ENCODE measurements around the gene AOPEP.

Gene AOPEP

DNA sequence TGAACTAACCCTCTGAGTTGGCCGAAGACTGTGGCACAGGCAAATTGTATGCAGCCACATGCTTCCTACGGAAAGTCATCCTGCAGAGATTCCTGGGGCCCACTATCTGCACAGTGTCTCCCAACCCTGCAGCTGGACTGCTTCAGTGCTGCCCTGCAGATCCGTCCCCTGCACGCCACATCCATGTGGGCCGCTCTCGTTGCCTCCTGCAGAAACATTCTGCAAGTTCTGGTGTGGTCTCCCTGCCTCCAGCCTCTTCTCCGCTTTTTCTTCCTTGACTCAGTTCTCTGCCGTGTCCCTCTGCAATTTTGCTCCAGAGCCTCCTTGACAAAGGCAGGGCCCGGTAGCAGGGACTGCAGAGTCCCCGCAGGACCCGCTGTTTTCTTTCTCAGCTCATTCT lies 249.0 kb downstream of the AOPEP start:
- DNase-seq, result no peak

DNA sequence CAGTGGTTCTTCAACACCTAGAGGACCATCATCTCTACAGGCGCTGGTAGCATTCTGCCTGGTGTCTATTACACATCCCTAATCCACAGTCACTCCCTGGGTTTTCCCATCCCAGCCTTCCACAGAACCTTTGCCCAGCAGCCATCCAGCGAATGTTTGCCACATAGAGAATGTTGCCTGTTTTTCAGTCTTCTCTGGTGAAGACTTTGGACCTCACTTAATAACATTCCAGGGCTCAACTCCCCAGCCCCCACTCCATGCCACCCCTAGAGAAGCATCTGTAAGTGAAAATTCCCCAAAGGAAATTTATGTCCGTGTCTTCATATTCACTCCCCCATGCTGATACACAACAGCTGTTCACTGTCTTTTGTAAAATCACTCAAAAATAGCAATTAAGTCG lies 249.6 kb downstream of the AOPEP start:
- DNase-seq, result no peak

DNA sequence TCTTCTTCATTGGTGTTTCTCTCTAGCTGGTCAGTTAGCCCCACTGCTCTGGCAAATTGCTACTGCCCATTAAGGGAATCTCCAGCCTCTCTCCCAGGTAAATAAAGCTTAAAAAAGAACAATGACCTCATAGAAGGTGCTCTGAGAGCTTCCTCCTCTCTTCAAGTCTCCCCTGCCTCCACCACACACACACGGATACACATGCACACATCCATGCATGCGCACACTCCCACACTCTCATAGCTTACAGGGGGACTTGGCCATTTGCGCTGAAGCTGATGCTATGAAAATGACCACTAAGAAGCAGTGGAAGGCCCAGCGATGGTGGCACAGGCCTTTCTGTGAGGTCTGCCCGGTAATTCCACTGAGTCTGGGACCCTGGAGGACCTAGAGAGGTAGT lies 250.9 kb downstream of the AOPEP start:
- DNase-seq, result no peak

DNA sequence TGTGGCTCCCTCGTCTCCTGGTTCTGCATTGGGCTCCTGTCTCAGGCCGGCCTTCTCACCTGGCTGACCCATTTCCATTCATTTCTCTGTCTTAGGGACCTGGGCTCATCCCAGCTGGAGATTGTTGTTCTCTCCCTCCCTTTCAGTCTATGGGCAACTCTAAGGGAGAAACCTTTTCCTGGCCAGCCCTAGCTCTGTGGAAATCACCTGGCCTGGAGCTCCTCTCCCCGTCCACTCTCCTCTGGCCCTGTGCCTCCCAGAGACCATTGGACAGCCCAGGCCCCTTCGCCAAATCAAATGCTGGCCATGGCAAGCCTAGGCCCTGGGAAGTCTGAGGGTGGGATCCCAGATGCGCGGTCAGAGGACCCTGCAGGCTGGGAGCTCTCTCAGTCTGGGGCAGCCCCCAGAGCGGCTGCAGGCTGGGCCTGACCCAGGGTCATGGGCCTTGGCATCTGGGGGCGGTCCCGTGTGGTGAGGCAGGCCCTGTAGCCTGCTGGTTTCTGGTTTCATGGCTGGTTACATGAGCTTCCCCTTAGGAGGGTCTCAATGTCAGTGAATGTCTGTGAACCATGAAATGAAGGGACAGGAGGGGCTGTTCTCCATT lies 253.5 kb downstream of the AOPEP start:
- DNase-seq, result no peak

DNA sequence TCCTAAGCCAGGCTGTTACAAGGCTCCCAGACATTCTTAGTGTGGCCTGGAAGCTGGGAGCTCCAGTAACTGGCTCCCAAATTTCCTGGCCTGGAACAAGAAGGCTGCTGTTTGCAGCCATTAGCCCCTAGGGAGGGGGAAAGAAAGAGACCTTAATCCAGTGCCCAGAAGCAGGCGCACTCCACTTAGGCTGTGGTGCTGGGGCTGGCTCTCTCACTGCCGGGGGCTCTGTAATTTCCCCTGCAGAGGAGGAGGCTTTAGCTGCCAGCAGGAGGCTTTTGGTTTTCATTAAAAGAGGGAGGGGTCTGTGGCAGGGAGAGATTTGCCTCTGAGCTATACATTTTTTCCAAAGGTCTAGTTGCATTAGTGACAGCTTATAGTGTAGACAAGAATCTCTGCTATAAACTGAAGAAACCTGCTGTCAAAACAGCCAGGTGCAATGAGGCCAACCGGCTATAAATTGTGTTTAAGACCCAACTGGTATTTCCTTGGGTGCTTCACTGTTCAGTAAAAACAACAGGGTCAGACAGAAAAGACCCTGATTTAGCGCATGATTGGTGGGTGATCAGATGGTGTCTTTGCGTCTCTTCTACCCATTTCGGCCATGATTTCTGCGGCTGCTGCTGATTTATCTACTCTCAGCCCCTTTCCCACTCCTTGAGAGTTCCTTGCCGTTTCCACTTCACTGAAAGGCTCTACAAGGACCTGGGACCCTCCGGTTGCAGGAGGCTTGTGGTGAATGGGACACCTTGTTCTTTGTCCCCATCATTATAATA lies 254.6 kb downstream of the AOPEP start:
- DNase-seq, result no peak

DNA sequence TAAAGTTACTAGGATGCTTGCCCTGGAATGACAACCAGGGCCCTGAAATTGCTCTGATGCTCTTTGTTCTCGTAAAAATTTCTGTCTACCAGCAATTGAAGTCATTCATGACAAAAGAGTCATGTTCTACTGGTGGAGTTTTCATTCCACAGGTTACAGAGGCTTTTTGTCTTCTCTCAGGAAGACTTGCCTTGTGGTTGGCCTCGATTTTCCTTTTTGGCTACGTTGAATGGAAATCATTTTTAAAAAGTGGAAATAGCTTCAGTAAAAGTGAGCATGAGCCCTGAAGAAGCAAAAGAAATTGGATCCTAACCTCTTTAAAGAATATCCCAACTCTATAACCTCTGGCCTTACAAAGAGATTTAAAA lies 255.2 kb downstream of the AOPEP start:
- DNase-seq, result no peak

DNA sequence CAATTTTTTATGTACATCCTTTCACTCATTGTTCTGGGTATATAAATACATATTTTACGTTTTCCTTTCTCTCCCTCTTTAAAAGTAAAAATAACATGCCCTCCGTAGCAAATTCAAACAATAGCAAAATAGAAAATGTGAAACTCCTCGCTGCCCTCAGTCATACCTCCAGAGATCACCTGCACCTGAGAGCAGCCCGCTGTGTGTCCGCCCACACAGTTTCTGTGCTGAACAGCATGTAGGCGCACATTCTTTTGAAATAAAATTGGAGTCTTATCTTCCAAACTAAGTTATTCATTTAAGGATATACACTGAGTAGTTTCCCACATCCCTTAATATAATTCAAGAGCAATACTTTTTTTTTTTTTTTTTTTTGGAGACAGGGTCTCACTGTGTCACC lies 255.7 kb downstream of the AOPEP start:
- DNase-seq, result no peak

DNA sequence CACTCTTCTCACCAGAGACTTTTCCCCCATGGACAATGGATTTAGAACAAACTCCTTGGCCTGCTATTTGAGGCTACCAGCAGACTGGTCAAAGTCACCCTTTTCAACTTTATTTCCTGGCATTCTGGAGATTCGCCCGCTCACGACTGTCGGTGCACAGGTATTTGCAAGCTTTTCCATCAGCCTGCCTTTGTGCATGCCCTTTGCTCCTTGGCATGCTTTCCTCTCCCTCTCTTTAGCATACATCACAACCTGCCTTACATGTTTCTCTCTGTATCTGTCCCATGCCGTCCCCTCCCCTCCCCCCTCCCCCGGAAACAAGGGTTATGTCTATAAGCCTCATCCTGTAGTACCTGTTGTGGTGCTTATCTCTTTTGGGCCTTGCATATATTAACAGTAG lies 257.1 kb downstream of the AOPEP start:
- DNase-seq, result no peak

DNA sequence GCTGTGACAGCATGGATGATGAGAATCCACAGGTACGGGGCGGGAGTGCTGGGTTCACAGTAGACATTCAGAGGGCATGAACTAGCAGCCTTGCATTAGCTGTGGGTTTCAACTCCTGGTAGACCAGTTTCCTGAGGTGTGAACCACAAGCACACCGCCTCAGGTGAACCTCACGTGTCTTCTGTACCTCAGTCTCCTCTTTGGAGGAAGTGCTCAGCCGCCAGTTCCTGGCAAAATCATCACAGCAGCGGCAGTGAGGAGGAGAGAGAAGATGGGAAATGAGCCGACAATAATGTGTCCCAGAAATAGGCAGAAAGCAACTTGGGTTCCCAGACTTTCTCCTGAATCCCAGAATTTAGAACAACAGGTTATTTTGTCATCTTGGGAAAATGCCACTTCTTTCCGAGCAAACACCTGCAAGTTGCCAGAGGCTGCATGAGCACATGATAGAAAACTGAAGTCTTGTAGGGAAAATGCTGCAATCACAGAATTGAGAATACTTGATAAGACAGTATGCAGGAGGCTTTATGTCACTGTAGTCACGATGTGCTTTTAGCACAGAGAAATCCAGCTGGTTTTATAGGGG lies 258.5 kb downstream of the AOPEP start:
- no peak for DNase-seq

DNA sequence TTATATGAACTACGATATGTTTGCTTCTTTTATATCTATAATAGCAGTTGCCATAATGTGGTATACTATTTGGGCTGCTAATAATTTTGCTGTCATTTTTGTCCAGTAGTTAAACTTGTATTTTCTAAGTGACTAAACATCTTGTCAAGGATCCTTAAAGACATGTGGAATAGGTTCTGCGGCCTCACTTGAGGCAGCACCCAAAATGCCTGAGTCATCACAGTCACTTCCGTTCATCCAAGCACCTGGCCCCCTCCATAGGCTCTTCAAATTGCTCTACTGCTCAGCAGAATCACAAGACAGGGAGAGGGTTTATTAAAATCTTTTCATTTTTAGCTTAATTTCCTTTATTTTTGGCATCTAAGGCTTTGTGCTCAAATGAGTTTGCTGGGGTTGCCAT lies 259.1 kb downstream of the AOPEP start:
- no peak for DNase-seq

DNA sequence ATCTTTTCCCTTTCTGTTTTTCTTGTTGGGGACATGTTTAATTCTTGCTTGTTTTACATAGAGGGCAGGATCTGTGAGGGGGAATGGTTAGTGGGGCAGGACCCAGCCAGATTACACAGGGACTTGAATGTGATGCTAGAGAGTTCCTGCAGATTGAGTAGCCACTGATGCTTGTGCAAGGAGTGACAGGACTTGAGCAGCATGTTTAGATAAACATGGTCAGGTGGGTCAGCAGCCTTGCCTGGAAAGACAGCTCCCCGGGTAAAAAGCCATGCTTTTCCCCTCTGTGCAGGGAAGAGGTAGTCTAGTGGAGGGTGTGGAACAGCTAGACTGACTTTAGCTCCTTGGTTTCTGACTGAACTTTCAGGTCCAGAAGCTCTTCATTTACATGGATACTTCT lies 261.2 kb downstream of the AOPEP start:
- DNase-seq, result no peak

DNA sequence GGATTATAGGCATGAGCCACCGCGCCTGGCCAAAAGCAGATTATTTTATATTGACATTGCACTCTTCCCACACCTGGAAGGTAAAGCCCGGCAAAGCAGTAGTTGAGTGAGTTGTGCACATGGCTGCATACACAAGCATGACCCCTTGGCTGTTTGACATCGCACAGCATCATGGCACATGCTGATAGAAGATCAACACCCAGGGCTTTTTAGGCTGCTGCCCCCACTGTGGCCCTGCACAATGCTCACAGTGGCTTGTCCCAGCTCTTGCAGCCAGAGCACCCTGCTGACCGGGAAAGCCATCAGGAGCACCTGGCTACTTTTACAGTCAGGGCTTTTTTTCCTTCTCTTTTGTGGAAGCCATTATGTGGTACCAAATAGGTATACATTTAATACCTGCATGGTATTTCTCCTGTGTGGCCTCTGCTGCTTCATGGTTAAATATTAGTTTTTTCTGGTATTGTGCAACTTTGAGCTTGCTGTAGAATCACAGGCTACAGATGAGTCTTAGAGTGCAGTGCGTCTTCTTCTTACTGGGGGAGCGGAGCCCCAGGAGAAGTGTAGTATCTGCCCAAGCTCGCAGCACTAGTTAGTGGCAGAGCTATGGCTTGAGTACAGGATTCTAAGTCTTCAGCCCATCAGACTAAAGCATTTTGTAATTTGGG lies 264.5 kb downstream of the AOPEP start:
- DNase-seq, result no peak

DNA sequence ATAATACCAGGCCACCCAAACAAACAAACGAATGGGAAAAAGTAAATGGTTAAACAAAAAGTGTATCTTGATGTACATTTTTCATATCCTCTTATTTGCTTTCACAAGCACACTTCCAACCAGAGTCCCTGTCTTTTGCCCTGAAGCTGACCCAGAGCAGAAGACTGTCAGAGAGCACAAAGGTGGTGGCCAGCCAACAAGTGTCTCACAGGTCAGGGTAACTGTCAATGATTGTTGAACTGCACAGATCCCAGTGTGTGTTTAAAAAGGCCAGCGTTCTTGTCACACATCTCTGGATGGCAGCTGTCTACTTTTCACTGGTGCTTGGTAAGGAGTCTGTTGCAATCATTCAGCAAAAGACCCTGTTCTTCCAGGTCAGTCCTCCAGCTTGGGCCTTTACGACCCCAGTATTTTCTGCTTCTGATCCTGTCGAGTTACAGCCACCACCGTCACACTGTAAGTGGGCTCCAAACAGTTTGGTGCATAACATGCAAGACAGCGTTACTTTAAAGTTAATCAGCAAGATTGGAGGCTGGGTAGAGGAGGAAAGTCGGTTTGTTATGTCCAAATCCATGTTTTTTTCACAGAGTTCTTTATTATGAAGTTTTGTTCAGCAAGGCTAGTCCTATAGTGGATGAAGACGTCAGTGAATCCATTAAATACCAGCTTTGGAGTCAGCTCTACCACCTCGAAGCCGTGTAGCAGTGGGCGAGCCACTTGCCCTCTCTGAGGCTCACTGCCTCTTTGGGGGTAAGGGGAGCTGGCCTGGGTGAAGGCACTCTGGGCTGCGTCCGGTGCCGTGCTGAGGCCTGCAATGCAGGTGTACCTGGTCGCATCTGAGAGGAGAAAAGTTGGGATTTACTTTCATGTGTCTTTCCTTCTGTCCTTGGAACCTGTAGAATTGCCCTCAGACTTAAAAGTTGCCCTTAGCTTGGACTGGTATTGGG lies 265.7 kb downstream of the AOPEP start:
- no peak for DNase-seq

DNA sequence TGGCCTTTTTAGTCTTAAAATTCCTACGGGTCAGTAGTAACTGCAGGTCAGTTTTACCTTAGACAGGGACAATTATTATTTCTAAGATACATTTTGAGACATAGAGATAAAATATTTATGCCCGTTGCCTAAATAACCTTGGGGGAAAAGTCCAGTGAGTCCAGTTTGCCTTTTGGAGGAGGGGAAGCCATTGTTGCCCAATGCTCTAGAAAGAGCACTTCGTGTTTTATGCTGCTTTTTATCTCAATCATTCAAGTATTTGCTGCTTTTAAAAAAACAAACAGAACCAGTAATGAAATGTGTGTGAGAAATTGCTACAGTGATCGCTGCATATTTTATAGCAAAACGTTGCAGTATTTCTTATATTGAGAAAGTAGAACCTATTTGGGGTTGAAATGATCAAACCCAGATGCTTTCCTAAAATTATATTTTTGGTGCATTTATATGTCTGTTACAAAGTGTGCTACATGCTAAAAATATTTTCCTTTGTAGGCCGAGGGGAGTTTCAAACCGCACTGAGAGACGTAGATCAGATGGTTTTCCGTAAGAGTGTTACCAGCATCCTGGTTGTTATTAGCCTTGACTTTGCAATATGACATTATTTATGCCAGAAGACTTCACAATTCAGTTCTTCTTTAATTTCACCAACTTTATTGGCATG lies 266.8 kb downstream of the AOPEP start:
- no peak for DNase-seq

DNA sequence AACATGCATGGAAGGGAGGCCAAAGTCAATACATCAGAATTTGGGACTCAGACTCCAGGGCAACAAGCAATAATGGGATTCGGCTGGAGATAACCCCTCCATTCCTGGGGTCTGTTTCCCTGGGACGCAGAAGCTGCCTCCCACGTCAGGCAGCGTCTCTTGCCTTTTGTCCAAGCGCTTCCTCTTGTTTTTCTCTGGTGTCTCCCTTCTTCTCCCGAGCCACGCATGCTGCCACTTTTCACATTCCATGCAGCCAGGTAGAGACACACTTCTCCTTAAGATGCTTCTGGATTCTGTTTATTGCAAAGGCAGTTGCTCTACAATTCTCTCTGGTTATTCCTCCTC lies 267.3 kb downstream of the AOPEP start:
- DNase-seq, result no peak

DNA sequence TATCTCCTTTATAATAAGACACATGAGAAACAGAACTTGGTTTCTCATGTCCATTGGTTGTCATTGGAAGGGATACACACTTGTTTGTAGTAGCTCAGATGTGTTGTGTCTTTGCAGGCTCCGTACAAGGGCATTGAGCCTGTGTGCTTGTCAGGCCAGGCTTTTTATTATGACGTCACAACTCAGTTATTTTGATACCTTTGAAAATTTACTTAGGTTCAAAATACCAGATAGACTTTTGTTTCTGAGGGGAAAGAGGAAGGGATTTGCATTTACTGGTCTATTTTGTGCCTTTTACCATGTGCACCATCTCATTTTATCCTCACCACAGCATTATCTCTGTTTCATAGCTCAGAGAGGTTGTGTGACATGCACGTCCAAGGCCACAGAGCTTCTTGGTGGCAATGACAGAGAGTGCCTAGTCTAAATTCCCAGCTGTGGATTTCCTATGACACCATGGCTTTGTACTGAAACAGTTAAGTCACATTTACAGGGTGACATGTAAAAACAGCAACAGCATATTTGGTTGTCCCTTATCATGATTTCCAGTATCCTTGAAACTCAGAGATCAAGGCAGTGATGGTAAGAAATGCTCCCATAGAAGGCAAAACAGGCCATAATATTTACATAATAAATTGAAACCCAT lies 268.7 kb downstream of the AOPEP start:
- no peak for DNase-seq

DNA sequence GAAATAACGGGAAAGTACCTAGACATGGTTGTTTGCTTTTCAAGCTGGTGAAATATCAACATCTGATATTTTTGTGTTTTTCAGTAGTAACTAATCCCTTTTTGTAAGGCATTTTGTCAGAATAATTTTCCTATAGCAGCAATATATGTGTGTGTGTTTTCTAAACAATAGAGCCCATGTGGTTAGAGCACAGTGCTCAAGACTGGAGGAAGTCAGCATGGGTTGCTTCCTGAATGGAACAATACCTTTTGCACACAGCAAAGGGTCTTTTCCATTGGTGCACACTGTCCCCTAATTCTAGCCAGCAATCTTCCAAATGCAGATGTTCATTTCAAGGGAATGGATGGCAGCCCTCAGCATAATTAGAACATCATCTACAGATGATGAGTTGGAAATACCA lies 270.1 kb downstream of the AOPEP start:
- DNase-seq, result no peak

DNA sequence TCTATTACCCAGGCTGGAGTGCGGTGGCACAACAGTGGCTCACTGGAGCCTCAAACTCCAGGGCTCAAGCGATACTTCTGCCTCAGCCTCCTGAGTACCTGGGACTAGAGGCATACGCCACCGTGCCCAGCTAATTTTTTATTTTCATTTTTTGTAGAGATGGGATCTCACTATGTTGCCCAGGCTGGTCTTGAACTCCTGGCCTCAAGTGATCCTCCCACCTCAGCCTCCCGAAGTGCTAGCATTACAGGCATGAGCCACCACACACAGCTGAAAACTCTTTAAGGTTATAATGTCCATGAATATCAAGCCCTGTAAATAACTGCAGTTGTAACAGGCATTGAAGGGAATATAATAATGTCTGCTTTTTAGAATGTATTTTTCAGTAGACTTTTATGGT lies 271.2 kb downstream of the AOPEP start:
- no peak for DNase-seq

DNA sequence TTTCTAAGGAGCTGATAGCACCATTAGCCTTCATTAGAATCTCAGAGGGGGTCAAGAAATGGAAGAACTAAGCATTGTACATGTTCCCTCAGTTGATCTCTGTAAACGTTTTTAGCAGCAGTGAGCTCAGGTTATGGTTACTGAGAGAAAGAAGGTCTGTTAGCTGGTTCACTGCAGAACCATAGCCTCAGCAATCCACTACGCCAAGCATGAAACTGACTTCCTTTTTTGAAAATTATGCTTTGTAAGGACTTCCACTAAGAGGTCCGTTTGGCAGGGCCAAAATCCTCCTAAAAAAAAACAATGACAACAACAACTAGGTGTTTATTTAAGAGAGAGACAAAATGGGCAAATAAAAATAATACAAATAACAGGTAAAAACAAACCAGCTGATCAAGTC lies 273.3 kb downstream of the AOPEP start:
- no peak for DNase-seq

DNA sequence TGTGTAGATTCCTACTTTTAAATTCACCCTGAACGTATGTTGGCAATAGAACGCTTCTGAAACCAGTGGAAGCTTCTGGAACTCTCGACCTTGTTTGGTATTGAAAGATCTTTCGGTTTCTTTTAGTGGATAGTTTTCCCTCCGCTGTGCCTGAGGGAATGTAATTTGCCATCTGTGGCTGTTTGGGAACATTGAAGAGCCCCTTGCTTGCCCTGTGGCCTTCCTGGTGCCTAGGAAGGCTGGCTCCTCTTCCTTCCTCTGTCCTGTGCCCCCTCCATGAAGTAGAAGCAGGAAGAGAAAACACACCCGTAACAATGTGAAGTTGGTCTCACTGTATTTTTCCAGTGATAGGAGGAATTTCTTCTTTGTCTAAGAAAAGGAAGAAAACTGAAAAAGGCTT lies 274.3 kb downstream of the AOPEP start:
- DNase-seq, result no peak

DNA sequence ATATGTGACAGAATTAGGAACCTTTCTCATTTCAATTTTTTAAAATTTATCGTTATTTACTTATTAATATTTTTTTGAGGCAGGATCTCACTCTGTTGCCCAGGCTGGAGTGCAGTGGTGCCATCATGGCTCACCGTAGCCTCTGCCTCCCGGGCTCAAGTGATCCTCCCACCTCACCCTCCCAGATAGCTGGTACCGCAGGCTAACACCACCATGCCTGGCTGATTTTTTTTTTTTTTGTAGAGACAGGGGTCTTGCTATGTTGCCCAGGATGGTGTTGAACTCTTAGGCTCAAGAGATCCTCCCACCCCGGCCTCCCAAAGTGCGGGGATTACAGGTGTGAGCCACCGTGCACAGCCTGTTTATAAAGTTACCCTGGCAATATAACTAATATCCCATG lies 275.2 kb downstream of the AOPEP start:
- DNase-seq, result no peak
